Measurements from ENCODE around the gene NFKBIB.
"Not testable (repeated sequence)": the region's sequence is repeated elsewhere in the genome, so short reads cannot be mapped to it uniquely, and the experiment has no call there.

NFKBIB gene

GRCh38 chr19:38924388-38924787, 24.6 kb downstream of the NFKBIB start:
- FAIRE-seq = no peak
- no peak for DNase-seq (ENCODE audit: low spot score)

GRCh38 chr19:38928391-38929001, 28.7 kb downstream of the NFKBIB start:
- FAIRE-seq (no peak), DNase-seq (ENCODE audit: low spot score) (no peak)

GRCh38 chr19:38929929-38930775, 30.4 kb downstream of the NFKBIB start, which contains the start of gene SARS2:
Gene SARS2 (minus strand): TSS chr19:38930763. CDS start chr19:38930736, 27 bp downstream.
- no peak for FAIRE-seq
- DNase-seq (ENCODE audit: low spot score) = peak; percentile 98

GRCh38 chr19:38930776-38931520, 31.2 kb downstream of the NFKBIB start, which contains the start of gene MRPS12:
Gene MRPS12 (plus strand): TSS chr19:38930944. CDS start chr19:38931295, 351 bp downstream.
- DNase-seq (ENCODE audit: low spot score) (peak; percentile 99), FAIRE-seq (peak; percentile 95)

- DNase-seq (ENCODE audit: low spot score) (no peak), FAIRE-seq (no peak)
Measured at GRCh38 chr19:38931521-38931793, 31.7 kb downstream of the NFKBIB start.

GRCh38 chr19:38932425-38933179, 32.8 kb downstream of the NFKBIB start:
- DNase-seq (ENCODE audit: low spot score) (no peak), FAIRE-seq (no peak)

GRCh38 chr19:38933544-38933943, 33.8 kb downstream of the NFKBIB start:
- no peak for DNase-seq (ENCODE audit: low spot score)

GRCh38 chr19:38939957-38940356, 40.2 kb downstream of the NFKBIB start:
- no peak for DNase-seq (ENCODE audit: low spot score)
- no peak for FAIRE-seq

More at GRCh38 chr19:38933544-38933943, 33.8 kb downstream of the NFKBIB start:
- no peak for FAIRE-seq

GRCh38 chr19:38941466-38941865, 41.7 kb downstream of the NFKBIB start:
- DNase-seq (ENCODE audit: low spot score); FAIRE-seq: not testable (repeated sequence)

GRCh38 chr19:38941979-38942378, 42.2 kb downstream of the NFKBIB start:
- DNase-seq (ENCODE audit: low spot score) (no peak), FAIRE-seq (no peak)

GRCh38 chr19:38942471-38943181, 42.9 kb downstream of the NFKBIB start:
- FAIRE-seq (no peak), DNase-seq (ENCODE audit: low spot score) (no peak)

- DNase-seq (ENCODE audit: low spot score) (no peak), FAIRE-seq (no peak)
Measured at GRCh38 chr19:38944981-38945506, 45.3 kb downstream of the NFKBIB start.

- DNase-seq (ENCODE audit: low spot score) (no peak), FAIRE-seq (no peak)
Measured at GRCh38 chr19:38945562-38946228, 45.9 kb downstream of the NFKBIB start.

- no peak for DNase-seq (ENCODE audit: low spot score)
- no peak for FAIRE-seq
Measured at GRCh38 chr19:38946229-38947010, 46.7 kb downstream of the NFKBIB start.

- no peak for FAIRE-seq
- no peak for DNase-seq (ENCODE audit: low spot score)
Measured at GRCh38 chr19:38949580-38950367, 50.0 kb downstream of the NFKBIB start.

GRCh38 chr19:38951187-38951586, 51.4 kb downstream of the NFKBIB start:
- FAIRE-seq = no peak
- DNase-seq (ENCODE audit: low spot score) = no peak

- no peak for FAIRE-seq
Measured at GRCh38 chr19:38952395-38953165, 52.8 kb downstream of the NFKBIB start.

More at GRCh38 chr19:38952395-38953165, 52.8 kb downstream of the NFKBIB start:
- no peak for DNase-seq (ENCODE audit: low spot score)
